Transverse colon (tissue), 4 donors: Measurements from ENCODE around the gene ZNF618. TPM values are rescaled to one million over a fixed set of nuclear protein-coding genes. Genes with fewer than 3 reads are reported as not detected.

Experiments used
- DNase-seq: peaks from one replicate; pipeline ENCODE4 v3.0.0-alpha.2; 2019
- H3K27ac ChIP-seq, 4 donors: fragments of 200-600 bp; sonication (generic); 2 replicates each; pipeline ENCODE4 v1.5.1; 2016 to 2018; ENCODE audit warnings: inconsistent platforms in 4 of 4
- H3K27me3 ChIP-seq: fragments of 200-600 bp; sonication (generic); 2 replicates; pipeline ENCODE4 v1.5.1; 2017; ENCODE audit warnings: inconsistent platforms
- H3K36me3 ChIP-seq, 4 donors: fragments of 200-600 bp; sonication (generic); 2 replicates each; pipeline ENCODE4 v1.5.1; 2017 to 2019; ENCODE audit warnings: inconsistent platforms in 4 of 4
- H3K4me1 ChIP-seq, 4 donors: fragments of 200-600 bp; sonication (generic); 2 replicates each; pipeline ENCODE4 v1.5.1; 2017 to 2020; ENCODE audit warnings: inconsistent platforms in 4 of 4
- H3K4me3 ChIP-seq, 4 donors: fragments of 200-600 bp; sonication (generic); 1 replicate in 1 of 4; 2 replicates in 3 of 4; pipeline versions ENCODE4 v1.5.1 to v1.6.1; 2017 to 2019; ENCODE audit warnings: inconsistent platforms in 4 of 4
- H3K9me3 ChIP-seq, 2 donors: fragments of 200-600 bp; sonication (generic); 2 replicates each; pipeline ENCODE4 v1.5.1; 2017 to 2019; ENCODE audit warnings: inconsistent platforms in 2 of 2
- EP300 ChIP-seq: sonication (generic); formaldehyde crosslinking; IDR thresholded peaks from one replicate; pipeline ENCODE4 v1.6.1; 2017; ENCODE audit warnings: antibody characterized with exemption, low read depth
- POLR2A ChIP-seq: fragments of 450-650 bp; IDR thresholded peaks from one replicate; pipeline ENCODE4 v1.6.1; 2016; ENCODE audit warnings: antibody characterized with exemption, mild to moderate bottlenecking, moderate library complexity
- POLR2AphosphoS5 ChIP-seq, 3 donors: sonication (generic); formaldehyde crosslinking; IDR thresholded peaks; one replicate each; pipeline ENCODE4 v1.6.1; 2016; ENCODE audit warnings: antibody characterized with exemption in 3 of 3
- WGBS, 2 donors: methylation state at CpG; one replicate each; pipeline ENCODE4 v1.1.5; 2018; ENCODE audit warnings: low coverage in 1 of 2; 5-methylcytosine and 5-hydroxymethylcytosine counted together
- in situ Hi-C, 4 donors: fragments of 200-750 bp; cut with MboI; loops; one replicate each; pipeline versions ENCODE4 v1.15.0 to v1.15.1; 2017; ENCODE audit warnings: low sequenced_read_pairs in 3 of 4, low pct_ligation_motif_present in 1 of 4, low pct_unique_long_range_greater_than_20kb in 1 of 4
- intact Hi-C: fragments of 100-400 bp; cut with DNase I; formaldehyde crosslinking; loops from one replicate; pipeline ENCODE4 v1.15.1; 2023; ENCODE audit warnings: low total_unique reads
- total RNA-seq, 4 donors: library from RNA; depleted of rRNA; stranded (reverse); fragments of >200 nt; gene quantifications; one replicate each; pipeline ENCODE4 v1.1.0, GENCODE V29; 2016
- TF ChIP-seq, protein P1 (sequence below), 5 experiments: fragments of 200-600 bp in 3 of 5; fragments of 450-650 bp in 2 of 5; sonication (generic) in 3 of 5; IDR thresholded peaks; 1 replicate in 2 of 5; 2 replicates in 3 of 5; pipeline ENCODE4 v1.5.1; 2016 to 2017; ENCODE audit warnings: antibody characterized with exemption in 5 of 5, inconsistent platforms in 3 of 5, mild to moderate bottlenecking in 2 of 5, moderate library complexity in 1 of 5

The ZNF618 gene
- total RNA-seq, 4 donors from 2014 or later, result 2.2 to 8.6 (median 4.0) TPM

DNA sequence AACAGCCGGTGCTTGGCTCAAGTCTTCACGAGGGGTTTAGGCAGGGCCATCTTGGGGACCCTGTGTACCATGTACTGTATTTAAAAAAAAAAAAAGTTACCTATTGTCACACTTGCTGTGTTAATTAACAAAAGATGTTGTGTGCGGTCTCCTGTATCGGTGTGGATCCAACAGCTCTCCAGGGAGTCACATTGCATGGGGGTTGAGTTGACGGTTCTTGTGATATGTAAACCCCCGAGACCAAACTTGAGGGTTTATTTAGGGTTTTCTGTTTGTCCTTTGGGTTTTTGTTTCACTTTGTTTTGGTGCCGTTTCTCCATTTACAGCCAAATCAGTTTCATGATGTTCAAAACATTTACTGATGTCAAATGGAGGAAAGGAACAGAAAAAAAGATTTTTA is 179.8 kb downstream of the ZNF618 start:
- TF ChIP-seq, protein P1, sequence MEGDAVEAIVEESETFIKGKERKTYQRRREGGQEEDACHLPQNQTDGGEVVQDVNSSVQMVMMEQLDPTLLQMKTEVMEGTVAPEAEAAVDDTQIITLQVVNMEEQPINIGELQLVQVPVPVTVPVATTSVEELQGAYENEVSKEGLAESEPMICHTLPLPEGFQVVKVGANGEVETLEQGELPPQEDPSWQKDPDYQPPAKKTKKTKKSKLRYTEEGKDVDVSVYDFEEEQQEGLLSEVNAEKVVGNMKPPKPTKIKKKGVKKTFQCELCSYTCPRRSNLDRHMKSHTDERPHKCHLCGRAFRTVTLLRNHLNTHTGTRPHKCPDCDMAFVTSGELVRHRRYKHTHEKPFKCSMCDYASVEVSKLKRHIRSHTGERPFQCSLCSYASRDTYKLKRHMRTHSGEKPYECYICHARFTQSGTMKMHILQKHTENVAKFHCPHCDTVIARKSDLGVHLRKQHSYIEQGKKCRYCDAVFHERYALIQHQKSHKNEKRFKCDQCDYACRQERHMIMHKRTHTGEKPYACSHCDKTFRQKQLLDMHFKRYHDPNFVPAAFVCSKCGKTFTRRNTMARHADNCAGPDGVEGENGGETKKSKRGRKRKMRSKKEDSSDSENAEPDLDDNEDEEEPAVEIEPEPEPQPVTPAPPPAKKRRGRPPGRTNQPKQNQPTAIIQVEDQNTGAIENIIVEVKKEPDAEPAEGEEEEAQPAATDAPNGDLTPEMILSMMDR (IDR thresholded peaks at IDR 0.05), result no peak
- TF ChIP-seq EP300 (no peak), POLR2A (no peak), POLR2AphosphoS5 (IDR thresholded peaks at IDR 0.05) (no peak)
- Histone ChIP-seq H3K27ac (no peak overlapping the region), H3K9me3 (no peaks in the 10 kb centered on the region), H3K36me3 (no peaks in the 10 kb centered on the region), H3K27me3 (no peaks in the 10 kb centered on the region), H3K4me1 (no peaks in the 10 kb centered on the region), H3K4me3 (no peak overlapping the region)
- no peak for DNase-seq
- intact Hi-C loops, result loop anchor here (5.0 kb wide), 1 partner anchor 1184 kb away; no protein-coding TSS in a partner anchor
- 76 to 83% methylated on average over 7 of the region's 7 CpGs for WGBS, 2 donors
- in situ Hi-C loops, result no loop called here

DNA sequence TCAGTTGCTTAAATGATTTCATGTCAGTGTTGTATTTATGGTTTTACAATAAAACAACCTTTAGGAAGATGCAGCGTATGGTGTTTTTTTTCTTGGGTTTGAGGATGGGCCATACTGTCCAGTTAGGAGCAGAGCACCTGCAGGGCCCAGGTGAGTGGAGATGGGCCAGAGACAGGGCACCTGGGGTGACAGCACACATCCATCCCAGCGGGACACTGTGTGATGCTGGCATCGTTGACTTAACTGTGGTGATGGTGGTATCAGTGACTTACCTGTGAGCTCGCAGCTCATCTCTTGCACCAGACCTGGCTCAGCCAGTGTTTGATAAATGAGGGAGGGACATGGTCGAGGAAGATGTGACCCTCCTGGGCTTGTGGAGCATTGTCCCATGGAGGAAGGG is 180.4 kb downstream of the ZNF618 start:
- Histone ChIP-seq H3K4me1 (no peaks in the 10 kb centered on the region), H3K9me3 (no peaks in the 10 kb centered on the region), H3K27ac (no peak overlapping the region), H3K4me3 (no peak overlapping the region), H3K27me3 (no peaks in the 10 kb centered on the region), H3K36me3 (no peaks in the 10 kb centered on the region)
- 90 to 100% methylated on average over 1 to 5 of the region's 5 CpGs for WGBS, 2 donors
- no peak for DNase-seq
- in situ Hi-C loops, result no loop called here
- intact Hi-C loops, result loop anchor here (5.0 kb wide), 1 partner anchor 1184 kb away; no protein-coding TSS in a partner anchor
- TF ChIP-seq, protein P1 (IDR thresholded peaks at IDR 0.05), result no peak
- TF ChIP-seq POLR2AphosphoS5 (IDR thresholded peaks at IDR 0.05) (no peak), EP300 (no peak), POLR2A (no peak)

DNA sequence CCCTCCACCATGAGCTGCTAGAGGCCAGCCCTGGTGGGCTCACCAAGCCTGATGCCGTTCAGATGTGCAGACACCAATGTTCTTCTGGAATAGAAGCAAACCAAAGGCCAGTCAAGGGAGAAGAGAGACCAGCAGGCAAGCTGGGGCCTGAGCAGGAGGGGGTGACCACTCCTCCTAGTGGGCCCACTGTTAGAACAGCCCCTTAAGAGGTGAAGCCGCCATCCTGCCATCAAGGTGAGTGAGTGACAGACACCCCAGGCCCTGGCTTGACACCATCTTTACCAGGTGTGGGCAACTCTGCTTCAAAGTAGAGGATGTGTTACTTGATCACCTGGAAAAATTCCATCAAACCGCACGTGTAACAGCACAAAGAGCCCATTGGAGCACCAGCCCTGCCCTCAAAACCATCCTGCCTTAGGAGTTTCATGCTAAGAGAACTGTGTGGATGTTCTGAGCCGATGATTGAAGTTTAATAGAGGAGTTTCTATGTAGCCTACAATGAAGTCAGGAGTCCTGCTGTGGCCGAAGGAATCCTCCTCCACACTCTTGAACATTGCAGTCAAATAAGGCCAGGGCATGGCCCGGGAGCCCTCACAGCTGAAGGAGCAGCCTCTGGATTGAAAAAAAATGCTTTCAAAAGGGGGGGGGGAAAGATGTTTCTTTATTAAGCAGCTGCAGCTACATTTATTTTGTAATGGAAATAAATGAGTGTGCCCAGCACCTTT is 181.2 kb downstream of the ZNF618 start:
- no peaks in the 10 kb centered on the region for H3K27me3 ChIP-seq
- no peaks in the 10 kb centered on the region for H3K36me3 ChIP-seq
- no peak overlapping the region for H3K4me3 ChIP-seq
- no peak for TF ChIP-seq POLR2A
- TF ChIP-seq EP300, result no peak
- TF ChIP-seq POLR2AphosphoS5 (IDR thresholded peaks at IDR 0.05), result no peak
- TF ChIP-seq, protein P1 (IDR thresholded peaks at IDR 0.05), result no peak
- peaks cover 0 to 3% (median 0%) of the 10 kb centered on the region in 4 donors for H3K4me1 ChIP-seq
- intact Hi-C loops, result loop anchor here (5.0 kb wide), 1 partner anchor 1185 kb away; no protein-coding TSS in a partner anchor
- no peaks in the 10 kb centered on the region for H3K9me3 ChIP-seq
- H3K27ac ChIP-seq, result no peak overlapping the region
- DNase-seq, result no peak
- WGBS, 2 donors, result 80 to 100% methylated on average over 1 to 7 of the region's 7 CpGs
- in situ Hi-C loops, result no loop called here

DNA sequence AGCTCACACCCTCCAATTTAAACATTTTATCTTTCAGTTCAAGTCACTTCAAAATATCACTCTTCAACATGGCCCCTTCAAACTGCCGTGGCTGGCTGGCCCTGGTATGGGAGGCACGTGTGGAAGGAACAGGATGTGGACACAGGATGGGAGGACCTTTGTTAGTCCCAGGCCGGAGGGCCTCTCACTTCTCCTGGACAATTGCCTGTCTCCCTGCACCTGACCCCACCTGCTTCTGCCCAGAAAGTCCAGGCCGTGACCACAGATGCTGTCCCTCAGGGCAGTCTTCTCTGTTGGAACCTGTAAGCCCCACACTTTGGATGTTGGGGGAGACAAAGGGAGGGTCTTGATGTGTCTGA is 182.6 kb downstream of the ZNF618 start:
- H3K9me3 ChIP-seq, result no peaks in the 10 kb centered on the region
- intact Hi-C loops, result loop anchor here (5.0 kb wide), 1 partner anchor 1186 kb away; no protein-coding TSS in a partner anchor
- in situ Hi-C loops, result no loop called here
- peaks cover 0 to 4% (median 0%) of the 10 kb centered on the region in 4 donors for H3K4me1 ChIP-seq
- H3K36me3 ChIP-seq, result no peaks in the 10 kb centered on the region
- TF ChIP-seq POLR2A, result no peak
- TF ChIP-seq, protein P1 (IDR thresholded peaks at IDR 0.05), result no peak
- no peak for TF ChIP-seq POLR2AphosphoS5 (IDR thresholded peaks at IDR 0.05)
- no peak for TF ChIP-seq EP300
- no peak overlapping the region for H3K4me3 ChIP-seq
- no peak for DNase-seq
- 75% methylated on average over 4 of the region's 4 CpGs; no CpG with 5 or more reads in 1 of the 2 donors for WGBS, 2 donors
- no peak overlapping the region for H3K27ac ChIP-seq
- H3K27me3 ChIP-seq, result no peaks in the 10 kb centered on the region
